ENCODE results near the gene POLH.

DNA sequence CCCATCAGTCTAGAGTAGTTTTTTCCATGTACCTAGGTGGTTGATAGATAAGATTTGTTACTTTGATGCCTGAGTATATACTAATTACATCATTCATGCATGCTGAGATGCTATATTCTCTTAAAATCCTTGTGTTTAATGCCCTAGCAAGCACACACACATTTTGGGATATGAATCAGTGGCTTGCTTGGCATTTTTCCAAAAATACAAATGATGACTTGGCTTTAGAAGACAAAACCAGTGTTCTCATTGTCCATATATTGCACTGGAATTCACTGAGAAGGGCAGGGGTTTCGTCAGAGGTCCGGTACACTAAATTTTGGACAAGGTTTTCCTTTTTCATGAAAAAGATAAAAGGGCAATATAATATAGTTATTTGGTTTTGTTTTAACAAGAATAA, 28.2 kb downstream of the POLH start:
- TF ChIP-seq, protein P1, sequence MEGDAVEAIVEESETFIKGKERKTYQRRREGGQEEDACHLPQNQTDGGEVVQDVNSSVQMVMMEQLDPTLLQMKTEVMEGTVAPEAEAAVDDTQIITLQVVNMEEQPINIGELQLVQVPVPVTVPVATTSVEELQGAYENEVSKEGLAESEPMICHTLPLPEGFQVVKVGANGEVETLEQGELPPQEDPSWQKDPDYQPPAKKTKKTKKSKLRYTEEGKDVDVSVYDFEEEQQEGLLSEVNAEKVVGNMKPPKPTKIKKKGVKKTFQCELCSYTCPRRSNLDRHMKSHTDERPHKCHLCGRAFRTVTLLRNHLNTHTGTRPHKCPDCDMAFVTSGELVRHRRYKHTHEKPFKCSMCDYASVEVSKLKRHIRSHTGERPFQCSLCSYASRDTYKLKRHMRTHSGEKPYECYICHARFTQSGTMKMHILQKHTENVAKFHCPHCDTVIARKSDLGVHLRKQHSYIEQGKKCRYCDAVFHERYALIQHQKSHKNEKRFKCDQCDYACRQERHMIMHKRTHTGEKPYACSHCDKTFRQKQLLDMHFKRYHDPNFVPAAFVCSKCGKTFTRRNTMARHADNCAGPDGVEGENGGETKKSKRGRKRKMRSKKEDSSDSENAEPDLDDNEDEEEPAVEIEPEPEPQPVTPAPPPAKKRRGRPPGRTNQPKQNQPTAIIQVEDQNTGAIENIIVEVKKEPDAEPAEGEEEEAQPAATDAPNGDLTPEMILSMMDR (IDR thresholded peaks at IDR 0.05; ENCODE audit: poor library complexity): no peak
- no peak for TF ChIP-seq EZH2 (IDR thresholded peaks at IDR 0.05; ENCODE audit: borderline replicate concordance)

Data from hepatocyte (in vitro differentiated cells).